SU-DHL-6 (cell line): ENCODE measurements around the gene ZNF664.

Experiments
- H2AFZ ChIP-seq: fragments of 200-600 bp; sonication (generic); 2 replicates; pipeline ENCODE4 v1.6.1; 2014; ENCODE audit warnings: low read depth, mild to moderate bottlenecking, moderate library complexity, mixed read lengths, antibody characterized with exemption, low read length; ENCODE audit not compliant: severe bottlenecking
- H3F3A ChIP-seq: fragments of 200-600 bp; shearing (Covaris generic); 2 replicates; pipeline ENCODE4 v1.6.0; 2016; ENCODE audit warnings: antibody characterized with exemption, mild to moderate bottlenecking; ENCODE audit not compliant: insufficient read depth
- H3K27ac ChIP-seq: fragments of 200-600 bp; sonication (generic); 2 replicates; pipeline ENCODE4 v1.5.1; 2016; ENCODE audit warnings: low read depth, mild to moderate bottlenecking, low read length, moderate library complexity, mixed read lengths
- H3K27me3 ChIP-seq: fragments of 200-600 bp; sonication (generic), shearing (Covaris generic); 2 replicates; pipeline ENCODE4 v1.6.0; 2014; ENCODE audit warnings: mild to moderate bottlenecking, low read length
- H3K36me3 ChIP-seq: fragments of 200-600 bp; sonication (generic); 2 replicates; pipeline ENCODE4 v1.6.1; 2014; ENCODE audit warnings: mild to moderate bottlenecking, low read length, mixed read lengths
- H3K4me2 ChIP-seq: fragments of 300-600, 200-600 bp; shearing (Covaris generic), sonication (generic); 2 replicates; pipeline ENCODE4 v1.6.0; 2014; ENCODE audit warnings: low read length, low read depth, mild to moderate bottlenecking; ENCODE audit not compliant: poor library complexity, severe bottlenecking
- H3K4me3 ChIP-seq: fragments of 200-600 bp; sonication (generic); 2 replicates; pipeline ENCODE4 v1.5.1; 2014; ENCODE audit warnings: antibody characterized with exemption, low read length, mild to moderate bottlenecking, mixed read lengths; ENCODE audit not compliant: insufficient read depth, poor library complexity, severe bottlenecking
- H3K79me2 ChIP-seq: fragments of 200-600 bp; sonication (generic); 2 replicates; pipeline ENCODE4 v1.6.1; 2014; ENCODE audit warnings: mild to moderate bottlenecking, low read length, moderate library complexity; ENCODE audit not compliant: insufficient read depth
- H3K9ac ChIP-seq: fragments of 200-600 bp; sonication (generic); 2 replicates; pipeline ENCODE4 v1.7.0; 2014; ENCODE audit warnings: mild to moderate bottlenecking, low read length
- H3K9me2 ChIP-seq: fragments of 200-600 bp; sonication (generic); replicated peaks from 2 replicates; pipeline ENCODE4 v1.6.1; 2014; ENCODE audit warnings: low read length; ENCODE audit not compliant: insufficient read depth
- H3K9me3 ChIP-seq: fragments of 200-600 bp; sonication (generic); 2 replicates; pipeline ENCODE4 v1.6.1; 2014; ENCODE audit warnings: low read length, mixed read lengths; ENCODE audit not compliant: insufficient read depth
- H4K20me1 ChIP-seq: fragments of 200-600 bp; sonication (generic); 2 replicates; pipeline ENCODE4 v1.6.1; 2014; ENCODE audit warnings: low read depth, mild to moderate bottlenecking, antibody characterized with exemption, low read length, moderate library complexity, mixed read lengths
- CTCF ChIP-seq: fragments of 200-600 bp; sonication (generic); IDR thresholded peaks from one replicate; pipeline ENCODE4 v1.5.1; 2017; ENCODE audit warnings: antibody characterized with exemption, mild to moderate bottlenecking, low read length, moderate library complexity; ENCODE audit not compliant: insufficient read depth, poor library complexity, severe bottlenecking
- EZH2phosphoT487 ChIP-seq: fragments of 200-600 bp; sonication (generic), shearing (Covaris generic); conservative IDR thresholded peaks from 2 replicates; pipeline ENCODE4 v1.6.1; 2018; ENCODE audit warnings: mild to moderate bottlenecking, antibody characterized with exemption, low read length, moderate library complexity, mixed read lengths

The ZNF664 gene

GRCh38 chr12:123987022-123987421 is 14.0 kb downstream of the ZNF664 start:
- Histone ChIP-seq H3K4me2 (no peak overlapping the region), H3K9ac (no peak overlapping the region), H3K4me3 (no peak overlapping the region), H3K9me2 (no peaks in the 10 kb centered on the region), H4K20me1 (0 out of 2 replicates have a peak, but pooled peaks cover 4% of the 10 kb centered on the region), H3K36me3 (peaks cover 3% of the 10 kb centered on the region; the same call in 1 of the 2 replicates), H3F3A (no peaks in the 10 kb centered on the region), H3K27ac (no peak overlapping the region), H2AFZ (no peak overlapping the region), H3K9me3 (no peaks in the 10 kb centered on the region), H3K27me3 (no peaks in the 10 kb centered on the region), H3K79me2 (peaks cover 3% of the 10 kb centered on the region; the same call in 1 of the 2 replicates)
- TF ChIP-seq CTCF (no peak), EZH2phosphoT487 (no peak)

DNA sequence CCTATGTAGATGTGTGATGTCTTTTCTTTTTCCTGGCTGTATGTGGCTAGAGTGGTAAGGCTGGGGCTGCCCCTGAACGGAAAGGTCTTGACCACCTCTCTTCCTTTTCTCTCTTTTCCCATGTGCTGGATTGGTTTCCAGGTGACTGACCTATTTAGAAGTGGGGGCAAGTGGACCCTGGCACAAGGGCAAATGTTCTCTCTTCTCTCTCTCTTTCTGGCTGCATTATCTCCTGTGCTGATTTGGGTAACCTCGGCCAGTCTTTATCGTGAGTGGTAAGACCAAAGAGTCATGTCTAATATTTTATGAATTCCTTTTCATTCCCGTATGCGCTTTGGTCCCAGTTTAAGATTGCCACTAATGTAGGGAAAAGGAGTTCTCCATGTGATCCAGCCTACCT is 16.2 kb downstream of the ZNF664 start:
- Histone ChIP-seq H3K27ac (no peak overlapping the region), H3K9ac (no peak overlapping the region), H3K4me2 (no peak overlapping the region), H3K27me3 (no peaks in the 10 kb centered on the region), H3K9me2 (no peaks in the 10 kb centered on the region), H2AFZ (no peak overlapping the region), H3K79me2 (peaks cover 1% of the 10 kb centered on the region; the same call in 1 of the 2 replicates), H3F3A (no peaks in the 10 kb centered on the region), H3K36me3 (peaks cover 3% of the 10 kb centered on the region; the same call in 1 of the 2 replicates), H3K9me3 (no peaks in the 10 kb centered on the region), H4K20me1 (no peaks in the 10 kb centered on the region), H3K4me3 (no peak overlapping the region)
- TF ChIP-seq CTCF (no peak), EZH2phosphoT487 (no peak)

DNA sequence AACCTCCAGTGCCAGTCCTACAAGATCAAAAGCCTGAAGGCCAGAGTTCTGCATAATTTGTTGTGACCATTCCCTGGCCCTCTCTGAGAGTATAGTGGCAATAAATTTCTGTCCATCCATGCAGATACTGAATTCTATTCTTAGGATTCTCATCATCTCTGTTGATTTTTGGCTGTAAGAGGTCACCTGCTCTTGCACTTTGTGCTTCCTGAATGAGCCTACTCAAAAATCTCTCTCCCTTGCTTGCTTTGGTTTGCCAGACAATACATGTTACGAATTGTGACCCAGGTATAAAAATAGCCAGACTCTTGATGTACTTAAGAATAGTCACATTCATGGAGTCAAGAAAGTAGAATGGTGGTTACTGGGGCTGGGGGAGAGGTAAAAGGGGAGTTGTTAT is 16.7 kb downstream of the ZNF664 start:
- Histone ChIP-seq H3K9ac (no peak overlapping the region), H3K9me3 (no peaks in the 10 kb centered on the region), H3K9me2 (no peaks in the 10 kb centered on the region), H4K20me1 (no peaks in the 10 kb centered on the region), H3K79me2 (no peaks in the 10 kb centered on the region), H3K4me2 (no peak overlapping the region), H3K27me3 (no peaks in the 10 kb centered on the region), H2AFZ (no peak overlapping the region), H3K27ac (no peak overlapping the region), H3F3A (no peaks in the 10 kb centered on the region), H3K36me3 (peaks cover 3% of the 10 kb centered on the region; the same call in 1 of the 2 replicates), H3K4me3 (no peak overlapping the region)
- TF ChIP-seq EZH2phosphoT487 = no peak
- TF ChIP-seq CTCF = no peak

GRCh38 chr12:123990511-123990910 is 17.5 kb downstream of the ZNF664 start:
- Histone ChIP-seq H3K4me2 (no peak overlapping the region), H3F3A (no peaks in the 10 kb centered on the region), H3K9me3 (no peaks in the 10 kb centered on the region), H4K20me1 (no peaks in the 10 kb centered on the region), H3K27ac (no peak overlapping the region), H3K4me3 (no peak overlapping the region), H2AFZ (no peak overlapping the region), H3K27me3 (no peaks in the 10 kb centered on the region), H3K79me2 (no peaks in the 10 kb centered on the region), H3K9me2 (no peaks in the 10 kb centered on the region), H3K36me3 (peaks cover 3% of the 10 kb centered on the region; the same call in 1 of the 2 replicates), H3K9ac (no peak overlapping the region)
- no peak for TF ChIP-seq CTCF
- TF ChIP-seq EZH2phosphoT487 = no peak
